Smooth muscle cell (in vitro differentiated cells): ENCODE data around the gene FAF1. TPM values are rescaled to one million over a fixed set of nuclear protein-coding genes. Genes with fewer than 3 reads are reported as not detected.

Experiments
- DNase-seq: peaks from one replicate; lab custom pipeline; 2025; ENCODE audit not compliant: unreplicated experiment; lab: John Stamatoyannopoulos, UW
- H2AFZ ChIP-seq: fragments of 200-600 bp; sonication (generic); 2 replicates; pipeline ENCODE4 v1.6.0; 2016; ENCODE audit warnings: antibody characterized with exemption, low read depth, mild to moderate bottlenecking
- H3F3A ChIP-seq: fragments of 200-600 bp; sonication (generic); 2 replicates; pipeline ENCODE4 v1.6.0; 2017; ENCODE audit warnings: antibody characterized with exemption, low read depth
- H3K27ac ChIP-seq: fragments of 200-600 bp; sonication (generic); 2 replicates; pipeline ENCODE4 v1.5.1; 2016; ENCODE audit warnings: low read depth, mild to moderate bottlenecking
- H3K27me3 ChIP-seq: fragments of 200-600 bp; sonication (generic); 2 replicates; pipeline ENCODE4 v1.6.1; 2016; ENCODE audit warnings: low read depth, mild to moderate bottlenecking
- H3K36me3 ChIP-seq: fragments of 200-600 bp; sonication (generic); 2 replicates; pipeline ENCODE4 v1.5.1; 2016; ENCODE audit warnings: low read depth
- H3K4me1 ChIP-seq: fragments of 200-600 bp; sonication (generic); 2 replicates; pipeline ENCODE4 v1.5.1; 2016; ENCODE audit warnings: low read depth
- H3K4me2 ChIP-seq: fragments of 200-600 bp; sonication (generic); 2 replicates; pipeline ENCODE4 v1.6.0; 2016; ENCODE audit warnings: mild to moderate bottlenecking
- H3K4me3 ChIP-seq: fragments of 200-600 bp; sonication (generic); 2 replicates; pipeline ENCODE4 v1.5.1; 2016; ENCODE audit warnings: mild to moderate bottlenecking
- H3K79me2 ChIP-seq: fragments of 200-600 bp; sonication (generic); 2 replicates; pipeline ENCODE4 v1.6.0; 2016; ENCODE audit warnings: low read depth, mild to moderate bottlenecking
- H3K9ac ChIP-seq: fragments of 200-600 bp; sonication (generic); 2 replicates; pipeline ENCODE4 v1.6.0; 2016; ENCODE audit warnings: low read depth
- H3K9me3 ChIP-seq: fragments of 200-600 bp; sonication (generic); replicated peaks from 2 replicates; pipeline ENCODE4 v1.5.1; 2016; ENCODE audit warnings: low read depth
- H4K20me1 ChIP-seq: fragments of 200-600 bp; sonication (generic); 2 replicates; pipeline ENCODE4 v1.6.0; 2016; ENCODE audit warnings: low read depth
- CTCF ChIP-seq: fragments of 200-600 bp; sonication (generic); IDR thresholded peaks from 2 replicates; pipeline ENCODE4 v1.5.1; 2017; ENCODE audit warnings: borderline replicate concordance, mild to moderate bottlenecking, antibody characterized with exemption; ENCODE audit not compliant: insufficient read depth, poor library complexity, severe bottlenecking
- WGBS: methylation state at CpG from one replicate; pipeline ENCODE4 v1.1.7; 2016; ENCODE audit warnings: low lambda C conversion rate; 5-methylcytosine and 5-hydroxymethylcytosine counted together
- polyA plus RNA-seq: library from polyadenylated mRNA; unstranded; fragments of >200 nt; fragmentation: Nextera tagmentation; extraction: Ambion mirVana; gene quantifications from 2 replicates; pipeline ENCODE4 v1.2.1, GENCODE V29; 2016
- total RNA-seq: library from RNA; depleted of rRNA; stranded (reverse); fragments of >200 nt; gene quantifications from 2 replicates; pipeline ENCODE4 v1.2.3, GENCODE V29; 2014

FAF1 gene
- total and polyA plus RNA-seq, 2 experiments from 2014 or later: 51.5 to 51.6 TPM

- WGBS: 100% methylated on average over 1 of the region's 1 CpG
- Histone ChIP-seq H3K4me3 (no peak overlapping the region), H3F3A (no peaks in the 10 kb centered on the region), H3K9ac (no peak overlapping the region), H4K20me1 (peaks cover 5% of the 10 kb centered on the region), H3K27me3 (no peaks in the 10 kb centered on the region), H3K27ac (no peak overlapping the region), H3K4me2 (no peak overlapping the region), H3K79me2 (no peaks in the 10 kb centered on the region), H3K36me3 (no peaks in the 10 kb centered on the region), H2AFZ (no peak overlapping the region), H3K4me1 (no peaks in the 10 kb centered on the region), H3K9me3 (no peaks in the 10 kb centered on the region)
- DNase-seq: no peak
- TF ChIP-seq CTCF: no peak
Observed at GRCh38 chr1:50548243-50548642, 411.8 kb downstream of the FAF1 start.

GRCh38 chr1:50542362-50542761 lies 417.7 kb downstream of the FAF1 start:
- H3K4me2 ChIP-seq: no peak overlapping the region
- no peak overlapping the region for H3K4me3 ChIP-seq
- H4K20me1 ChIP-seq: no peaks in the 10 kb centered on the region
- H3K27me3 ChIP-seq: no peaks in the 10 kb centered on the region
- no peaks in the 10 kb centered on the region for H3K4me1 ChIP-seq
- H3K9ac ChIP-seq: no peak overlapping the region
- no peak overlapping the region for H3K27ac ChIP-seq
- no peaks in the 10 kb centered on the region for H3F3A ChIP-seq
- no peak overlapping the region for H2AFZ ChIP-seq
- DNase-seq: no peak
- TF ChIP-seq CTCF: no peak
- H3K79me2 ChIP-seq: no peaks in the 10 kb centered on the region
- H3K36me3 ChIP-seq: peaks cover 5% of the 10 kb centered on the region
- H3K9me3 ChIP-seq: no peaks in the 10 kb centered on the region

GRCh38 chr1:50538476-50538875 lies 421.6 kb downstream of the FAF1 start:
- H3F3A ChIP-seq: no peaks in the 10 kb centered on the region
- WGBS: 100% methylated on average over 1 of the region's 1 CpG
- no peaks in the 10 kb centered on the region for H3K9me3 ChIP-seq
- no peaks in the 10 kb centered on the region for H3K4me1 ChIP-seq
- no peak overlapping the region for H3K4me2 ChIP-seq
- H4K20me1 ChIP-seq: no peaks in the 10 kb centered on the region
- no peak overlapping the region for H3K27ac ChIP-seq
- no peak overlapping the region for H3K4me3 ChIP-seq
- TF ChIP-seq CTCF: no peak
- DNase-seq: no peak
- H3K27me3 ChIP-seq: no peaks in the 10 kb centered on the region
- no peaks in the 10 kb centered on the region for H3K79me2 ChIP-seq
- no peak overlapping the region for H3K9ac ChIP-seq
- H2AFZ ChIP-seq: no peak overlapping the region
- H3K36me3 ChIP-seq: peaks cover 5% of the 10 kb centered on the region

- no peaks in the 10 kb centered on the region for H3K79me2 ChIP-seq
- no peak overlapping the region for H3K27ac ChIP-seq
- H3F3A ChIP-seq: no peaks in the 10 kb centered on the region
- H3K36me3 ChIP-seq: no peaks in the 10 kb centered on the region
- H3K4me3 ChIP-seq: no peak overlapping the region
- H4K20me1 ChIP-seq: no peaks in the 10 kb centered on the region
- TF ChIP-seq CTCF: no peak
- no peaks in the 10 kb centered on the region for H3K27me3 ChIP-seq
- H3K4me1 ChIP-seq: peaks cover 13% of the 10 kb centered on the region
- WGBS: 84% methylated on average over 1 of the region's 1 CpG
- H3K9me3 ChIP-seq: no peaks in the 10 kb centered on the region
- H3K4me2 ChIP-seq: no peak overlapping the region
- no peak overlapping the region for H3K9ac ChIP-seq
- no peak overlapping the region for H2AFZ ChIP-seq
- no peak for DNase-seq
Observed at GRCh38 chr1:50531601-50532000, 428.5 kb downstream of the FAF1 start.
